ENCODE measurements around the gene C8A.

C8A gene

GRCh38 chr1:56881417-56881816, 26.8 kb downstream of the C8A start:
- TF ChIP-seq SIN3A (IDR thresholded peaks at IDR 0.05; ENCODE audit: borderline replicate concordance, insufficient read depth, low read length) (no peak), POLR2AphosphoS5 (IDR thresholded peaks at IDR 0.05; ENCODE audit: low read depth, low read length) (no peak), REST (IDR thresholded peaks at IDR 0.05; ENCODE audit: insufficient read depth in 1 of 2, low read depth in 2 of 2, low read length in 2 of 2) (no peak), TAF1 (IDR thresholded peaks at IDR 0.05; ENCODE audit: borderline replicate concordance, insufficient read depth, low read length) (no peak), FOXP2 (optimal IDR thresholded peaks at IDR 0.05; ENCODE audit: borderline replicate concordance, extremely low read depth, extremely low read length, insufficient read depth) (no peak)

- TF ChIP-seq TAF1 (IDR thresholded peaks at IDR 0.05; ENCODE audit: borderline replicate concordance, insufficient read depth, low read length) = no peak
- no peak for TF ChIP-seq SIN3A (IDR thresholded peaks at IDR 0.05; ENCODE audit: borderline replicate concordance, insufficient read depth, low read length)
- TF ChIP-seq POLR2AphosphoS5 (IDR thresholded peaks at IDR 0.05; ENCODE audit: low read depth, low read length) = no peak
- no peak for TF ChIP-seq REST (IDR thresholded peaks at IDR 0.05; ENCODE audit: insufficient read depth in 1 of 2, low read depth in 2 of 2, low read length in 2 of 2)
- no peak for TF ChIP-seq FOXP2 (optimal IDR thresholded peaks at IDR 0.05; ENCODE audit: borderline replicate concordance, extremely low read depth, extremely low read length, insufficient read depth)
Observed at GRCh38 chr1:56890229-56890628, 35.6 kb downstream of the C8A start.

- no peak for TF ChIP-seq FOXP2 (optimal IDR thresholded peaks at IDR 0.05; ENCODE audit: borderline replicate concordance, extremely low read depth, extremely low read length, insufficient read depth)
- TF ChIP-seq REST (IDR thresholded peaks at IDR 0.05; ENCODE audit: insufficient read depth in 1 of 2, low read depth in 2 of 2, low read length in 2 of 2) = no peak
- TF ChIP-seq SIN3A (IDR thresholded peaks at IDR 0.05; ENCODE audit: borderline replicate concordance, insufficient read depth, low read length) = no peak
- no peak for TF ChIP-seq TAF1 (IDR thresholded peaks at IDR 0.05; ENCODE audit: borderline replicate concordance, insufficient read depth, low read length)
- TF ChIP-seq POLR2AphosphoS5 (IDR thresholded peaks at IDR 0.05; ENCODE audit: low read depth, low read length) = no peak
Observed at GRCh38 chr1:56894014-56894413, 39.4 kb downstream of the C8A start.

DNA sequence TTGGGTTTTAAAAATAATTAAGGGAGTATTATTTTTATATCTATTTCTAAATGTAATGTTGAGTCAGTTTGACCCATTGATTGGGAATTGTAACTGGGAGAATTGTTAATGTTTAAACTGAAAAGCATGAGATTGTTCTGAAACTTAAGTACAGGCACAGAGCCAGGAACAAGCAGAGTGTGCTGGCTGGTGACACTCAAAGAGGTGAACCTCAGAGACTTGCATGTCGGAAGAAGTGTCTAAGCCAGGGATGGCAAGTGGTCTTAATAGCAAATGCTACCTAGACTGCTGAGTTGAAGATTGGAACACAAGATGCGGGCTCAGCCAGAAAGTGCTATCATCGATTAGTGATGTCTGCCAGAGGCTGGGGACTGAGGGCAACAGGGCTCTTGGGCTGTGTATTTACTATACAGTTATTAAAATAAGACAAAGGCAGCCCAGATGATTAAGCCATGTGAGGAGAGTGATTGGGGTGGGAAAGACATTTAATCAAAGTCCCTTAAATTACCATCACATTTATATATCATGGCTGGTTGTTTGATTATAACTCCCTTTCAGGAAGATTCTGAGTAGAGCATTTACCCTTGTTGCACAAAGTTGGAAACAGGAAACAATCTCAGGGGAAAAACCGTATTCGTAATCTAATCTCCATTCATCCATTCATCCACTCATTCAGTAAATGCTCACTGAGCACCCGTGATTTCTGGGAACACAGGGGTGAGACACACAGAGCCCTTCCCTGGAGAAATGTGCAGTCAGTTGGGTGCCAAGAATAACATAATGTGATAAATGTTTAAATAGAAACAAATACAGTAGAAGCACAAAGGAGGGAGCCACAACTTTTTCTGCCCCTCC, 42.8 kb downstream of the C8A start:
- TF ChIP-seq REST (IDR thresholded peaks at IDR 0.05; ENCODE audit: insufficient read depth in 1 of 2, low read depth in 2 of 2, low read length in 2 of 2) = no peak
- no peak for TF ChIP-seq FOXP2 (optimal IDR thresholded peaks at IDR 0.05; ENCODE audit: borderline replicate concordance, extremely low read depth, extremely low read length, insufficient read depth)
- TF ChIP-seq SIN3A (IDR thresholded peaks at IDR 0.05; ENCODE audit: borderline replicate concordance, insufficient read depth, low read length) = no peak
- TF ChIP-seq TAF1 (IDR thresholded peaks at IDR 0.05; ENCODE audit: borderline replicate concordance, insufficient read depth, low read length) = no peak
- TF ChIP-seq POLR2AphosphoS5 (IDR thresholded peaks at IDR 0.05; ENCODE audit: low read depth, low read length) = no peak

Measured in PFSK-1 (cell line).